Measurements from ENCODE around the gene PPM1H.

PPM1H gene

GRCh38 chr12:62720661-62721330, 214.2 kb downstream of the PPM1H start:
- Histone ChIP-seq H3K79me2 (ENCODE audit: insufficient read depth, low read length) (no peaks in the 10 kb centered on the region), H2AFZ (ENCODE audit: low read depth, low read length) (no peak overlapping the region), H3K27ac (ENCODE audit: low read length) (no peak overlapping the region), H3K9ac (ENCODE audit: low read depth, low read length) (no peak overlapping the region), H4K20me1 (ENCODE audit: insufficient read depth, low read length) (no peaks in the 10 kb centered on the region), H3K36me3 (ENCODE audit: insufficient read depth, low read length) (no peaks in the 10 kb centered on the region), H3K9me3 (ENCODE audit: insufficient read depth, low read length, severe bottlenecking) (no peaks in the 10 kb centered on the region), H3K27me3 (ENCODE audit: insufficient read depth, low read length, poor library complexity) (no peaks in the 10 kb centered on the region), H3K4me2 (ENCODE audit: insufficient read depth, low read length) (no peak overlapping the region), H3K4me1 (ENCODE audit: insufficient read depth, low read length) (no peaks in the 10 kb centered on the region), H3K4me3 (ENCODE audit: low read depth in 1 of 2, low read length in 2 of 2) (no peak overlapping the region)
- no peak for DNase-seq
- TF ChIP-seq EZH2 (IDR thresholded peaks at IDR 0.05; ENCODE audit: borderline replicate concordance, low read depth, low read length, severe bottlenecking) (no peak), CTCF (IDR thresholded peaks at IDR 0.05; ENCODE audit: borderline replicate concordance, extremely low read depth, low read length, poor library complexity, severe bottlenecking) (no peak)
- ATAC-seq (ENCODE audit: insufficient read depth, low read depth) = no peak

GRCh38 chr12:62720025-62720424, 214.9 kb downstream of the PPM1H start:
- Histone ChIP-seq H3K4me2 (ENCODE audit: insufficient read depth, low read length) (no peak overlapping the region), H3K4me1 (ENCODE audit: insufficient read depth, low read length) (no peaks in the 10 kb centered on the region), H3K9me3 (ENCODE audit: insufficient read depth, low read length, severe bottlenecking) (no peaks in the 10 kb centered on the region), H3K9ac (ENCODE audit: low read depth, low read length) (no peak overlapping the region), H2AFZ (ENCODE audit: low read depth, low read length) (no peak overlapping the region), H4K20me1 (ENCODE audit: insufficient read depth, low read length) (no peaks in the 10 kb centered on the region), H3K4me3 (ENCODE audit: low read depth in 1 of 2, low read length in 2 of 2) (no peak overlapping the region), H3K27ac (ENCODE audit: low read length) (no peak overlapping the region), H3K79me2 (ENCODE audit: insufficient read depth, low read length) (no peaks in the 10 kb centered on the region), H3K36me3 (ENCODE audit: insufficient read depth, low read length) (no peaks in the 10 kb centered on the region), H3K27me3 (ENCODE audit: insufficient read depth, low read length, poor library complexity) (no peaks in the 10 kb centered on the region)
- ATAC-seq (ENCODE audit: insufficient read depth, low read depth) (no peak), DNase-seq (no peak)
- no peak for TF ChIP-seq EZH2 (IDR thresholded peaks at IDR 0.05; ENCODE audit: borderline replicate concordance, low read depth, low read length, severe bottlenecking)
- TF ChIP-seq CTCF (IDR thresholded peaks at IDR 0.05; ENCODE audit: borderline replicate concordance, extremely low read depth, low read length, poor library complexity, severe bottlenecking) = no peak

GRCh38 chr12:62718762-62719426, 216.1 kb downstream of the PPM1H start:
- H2AFZ ChIP-seq (ENCODE audit: low read depth, low read length) = no peak overlapping the region
- DNase-seq = no peak
- no peak overlapping the region for H3K27ac ChIP-seq (ENCODE audit: low read length)
- no peaks in the 10 kb centered on the region for H3K9me3 ChIP-seq (ENCODE audit: insufficient read depth, low read length, severe bottlenecking)
- H3K36me3 ChIP-seq (ENCODE audit: insufficient read depth, low read length) = no peaks in the 10 kb centered on the region
- no peaks in the 10 kb centered on the region for H3K4me1 ChIP-seq (ENCODE audit: insufficient read depth, low read length)
- no peaks in the 10 kb centered on the region for H3K79me2 ChIP-seq (ENCODE audit: insufficient read depth, low read length)
- no peaks in the 10 kb centered on the region for H3K27me3 ChIP-seq (ENCODE audit: insufficient read depth, low read length, poor library complexity)
- no peak for TF ChIP-seq CTCF (IDR thresholded peaks at IDR 0.05; ENCODE audit: borderline replicate concordance, extremely low read depth, low read length, poor library complexity, severe bottlenecking)
- no peak for TF ChIP-seq EZH2 (IDR thresholded peaks at IDR 0.05; ENCODE audit: borderline replicate concordance, low read depth, low read length, severe bottlenecking)
- H4K20me1 ChIP-seq (ENCODE audit: insufficient read depth, low read length) = no peaks in the 10 kb centered on the region
- no peak for ATAC-seq (ENCODE audit: insufficient read depth, low read depth)
- no peak overlapping the region for H3K4me3 ChIP-seq (ENCODE audit: low read depth in 1 of 2, low read length in 2 of 2)
- no peak overlapping the region for H3K9ac ChIP-seq (ENCODE audit: low read depth, low read length)
- no peak overlapping the region for H3K4me2 ChIP-seq (ENCODE audit: insufficient read depth, low read length)
